A549 (cell line): ENCODE results near the gene FAM76A.

Source experiments
- BHLHE40 ChIP-seq: IDR thresholded peaks from 2 replicates; pipeline ENCODE4 v1.6.1; 2012; ENCODE audit warnings: low read depth, low read length, inconsistent platforms
- JUNB ChIP-seq: fragments of >200 bp; sonication (Bioruptor Twin); formaldehyde crosslinking; IDR thresholded peaks from 2 replicates; pipeline ENCODE4 v1.6.1; 2016

GRCh38 chr1:27727126-27727525 lies 1.4 kb downstream of the FAM76A start:
- TF ChIP-seq BHLHE40 (no peak), JUNB (no peak)
